Measurements from ENCODE around the gene SFR1.

DNA sequence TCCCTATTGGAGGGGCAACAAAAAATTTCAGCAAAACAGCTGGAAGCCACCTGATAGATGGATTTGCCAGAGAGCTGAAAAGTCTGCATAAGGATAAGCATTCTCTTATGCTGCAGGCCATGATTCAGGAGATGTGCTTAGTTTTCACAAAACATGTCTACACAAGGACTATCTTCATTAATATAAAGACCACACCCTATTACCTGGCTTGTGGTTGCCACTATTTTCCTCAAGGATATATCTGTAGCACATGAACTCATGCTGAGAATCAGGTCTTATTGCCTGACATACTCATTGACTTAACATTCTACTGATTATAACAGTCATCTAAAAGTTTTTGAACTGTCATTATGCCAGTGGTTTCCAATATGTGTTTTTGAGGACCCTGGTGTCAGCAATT is 29.2 kb upstream of the SFR1 start:
- TF ChIP-seq, protein P1, sequence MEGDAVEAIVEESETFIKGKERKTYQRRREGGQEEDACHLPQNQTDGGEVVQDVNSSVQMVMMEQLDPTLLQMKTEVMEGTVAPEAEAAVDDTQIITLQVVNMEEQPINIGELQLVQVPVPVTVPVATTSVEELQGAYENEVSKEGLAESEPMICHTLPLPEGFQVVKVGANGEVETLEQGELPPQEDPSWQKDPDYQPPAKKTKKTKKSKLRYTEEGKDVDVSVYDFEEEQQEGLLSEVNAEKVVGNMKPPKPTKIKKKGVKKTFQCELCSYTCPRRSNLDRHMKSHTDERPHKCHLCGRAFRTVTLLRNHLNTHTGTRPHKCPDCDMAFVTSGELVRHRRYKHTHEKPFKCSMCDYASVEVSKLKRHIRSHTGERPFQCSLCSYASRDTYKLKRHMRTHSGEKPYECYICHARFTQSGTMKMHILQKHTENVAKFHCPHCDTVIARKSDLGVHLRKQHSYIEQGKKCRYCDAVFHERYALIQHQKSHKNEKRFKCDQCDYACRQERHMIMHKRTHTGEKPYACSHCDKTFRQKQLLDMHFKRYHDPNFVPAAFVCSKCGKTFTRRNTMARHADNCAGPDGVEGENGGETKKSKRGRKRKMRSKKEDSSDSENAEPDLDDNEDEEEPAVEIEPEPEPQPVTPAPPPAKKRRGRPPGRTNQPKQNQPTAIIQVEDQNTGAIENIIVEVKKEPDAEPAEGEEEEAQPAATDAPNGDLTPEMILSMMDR (conservative IDR thresholded peaks at IDR 0.05): no peak
- no peak for TF ChIP-seq ZFX (IDR thresholded peaks at IDR 0.05)
